Right forelimb (tissue), 1 donor: Measurements from ENCODE around the gene MED10.

ENCODE experiments used
- DNase-seq: peaks from one replicate; pipeline ENCODE4 v3.0.0-alpha.2; 2018

MED10 gene

GRCh38 chr5:6348476-6349000 is 29.8 kb downstream of the MED10 start:
- DNase-seq: no peak

DNA sequence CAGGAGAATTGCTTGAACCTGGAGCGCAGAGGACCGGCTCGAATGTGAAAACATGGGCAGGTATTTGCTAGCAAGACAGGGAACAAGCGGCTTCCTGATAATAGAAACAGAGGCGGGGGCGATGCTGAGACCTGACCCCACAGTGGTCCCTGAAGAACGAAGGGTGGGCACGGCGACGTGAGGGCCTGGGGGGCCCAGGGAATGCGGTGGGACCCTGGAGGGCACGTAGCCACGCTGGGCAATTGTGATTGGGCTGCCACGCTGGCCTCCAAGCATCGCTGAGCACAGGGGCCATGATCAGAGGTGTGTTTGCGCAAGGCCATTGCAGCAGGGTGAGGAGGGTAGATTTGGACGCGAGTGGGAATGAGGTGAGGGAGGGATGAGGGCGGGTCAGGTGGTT is 30.7 kb downstream of the MED10 start:
- no peak for DNase-seq

- DNase-seq: no peak
Measured at GRCh38 chr5:6347165-6347564, 31.2 kb downstream of the MED10 start.

GRCh38 chr5:6344593-6344989 is 33.8 kb downstream of the MED10 start:
- no peak for DNase-seq

- no peak for DNase-seq
Measured at GRCh38 chr5:6343951-6344592, 34.3 kb downstream of the MED10 start.

DNA sequence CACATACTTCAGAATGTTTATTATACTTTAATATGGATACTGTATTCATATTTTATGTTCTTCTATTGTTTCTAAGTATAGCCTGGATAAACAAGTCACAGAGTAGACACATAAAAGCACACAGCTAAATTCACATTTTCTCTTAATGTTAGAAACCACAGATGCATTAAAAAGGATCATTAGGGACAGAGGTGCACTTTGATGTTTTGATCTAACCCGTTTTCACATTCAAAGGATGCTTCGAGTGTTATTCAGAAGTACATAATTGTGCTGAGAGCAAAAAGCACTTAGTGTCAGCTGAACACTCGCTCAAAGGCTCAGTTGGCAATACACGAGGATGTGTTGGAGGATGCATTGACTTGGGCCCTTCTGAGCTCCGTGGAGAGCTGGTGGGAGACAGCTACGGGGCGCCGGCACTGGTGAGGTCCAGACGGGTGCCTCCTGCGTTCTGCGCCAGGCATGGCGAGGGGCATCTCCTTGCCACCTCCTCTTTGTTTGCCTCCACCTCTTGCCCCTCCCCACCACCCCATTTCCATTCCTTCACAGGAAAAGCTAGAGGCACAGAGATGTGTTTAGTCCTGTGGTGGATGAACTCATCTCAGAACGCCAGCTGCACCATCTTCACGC is 35.5 kb downstream of the MED10 start:
- DNase-seq: no peak

DNA sequence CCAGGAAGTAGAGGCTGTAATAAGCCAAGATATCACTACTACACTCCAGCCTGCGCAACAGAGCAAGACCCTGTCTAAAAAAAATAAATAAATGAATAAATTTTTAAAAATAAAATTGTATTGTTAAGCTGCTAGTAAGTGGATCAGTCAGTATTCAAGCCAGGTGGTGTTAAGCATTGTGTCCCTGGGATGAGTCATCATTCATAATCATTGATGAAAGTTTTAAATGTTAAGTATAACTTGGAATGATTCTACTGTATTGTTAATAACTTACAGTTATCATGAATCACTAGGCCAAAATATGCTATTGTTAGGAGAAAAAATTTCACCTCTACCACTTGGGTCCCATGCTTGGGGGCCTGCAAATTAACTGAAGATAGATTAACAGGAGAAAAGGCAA is 38.2 kb downstream of the MED10 start:
- no peak for DNase-seq

GRCh38 chr5:6338871-6339270 is 39.5 kb downstream of the MED10 start:
- DNase-seq: no peak

DNA sequence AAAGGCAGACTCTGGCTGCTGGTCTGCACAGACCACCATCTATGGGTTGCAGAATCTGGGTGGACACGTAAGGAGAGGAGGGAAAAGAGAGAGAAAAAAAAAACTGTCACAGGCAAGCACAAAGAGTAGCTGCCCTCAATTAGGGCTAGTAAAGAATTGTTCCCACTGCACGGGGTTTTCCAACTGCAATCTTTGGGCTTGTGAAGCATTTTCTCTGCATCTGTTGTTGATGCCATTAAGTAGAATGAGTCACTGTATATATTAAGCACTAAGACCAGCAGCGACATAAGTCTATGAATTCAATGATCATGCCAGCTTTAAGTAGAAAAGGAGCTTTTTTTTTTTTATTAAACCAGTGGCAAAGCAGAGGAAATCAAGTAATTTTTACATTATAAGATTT is 40.2 kb downstream of the MED10 start:
- no peak for DNase-seq

GRCh38 chr5:6333182-6333905 is 45.0 kb downstream of the MED10 start:
- no peak for DNase-seq

DNA sequence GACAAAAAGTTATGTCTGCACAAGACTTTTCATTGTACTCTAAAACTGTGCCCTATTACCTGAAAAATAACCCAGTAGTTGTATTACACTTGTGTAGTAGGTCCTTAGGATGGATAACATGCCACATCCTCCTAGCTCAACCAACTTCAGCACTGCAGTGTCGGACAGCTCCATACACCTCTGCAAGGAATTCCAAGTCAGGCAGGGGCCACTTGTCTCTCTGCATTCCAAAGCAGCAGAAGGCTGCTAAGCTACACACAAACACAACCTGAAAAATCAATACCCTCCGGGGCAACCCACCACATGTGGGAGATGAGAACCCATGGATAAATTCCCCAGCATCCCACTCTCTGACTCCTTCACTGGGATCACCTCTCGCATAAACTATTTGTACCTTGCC is 50.2 kb downstream of the MED10 start:
- DNase-seq: peak; percentile 54

DNA sequence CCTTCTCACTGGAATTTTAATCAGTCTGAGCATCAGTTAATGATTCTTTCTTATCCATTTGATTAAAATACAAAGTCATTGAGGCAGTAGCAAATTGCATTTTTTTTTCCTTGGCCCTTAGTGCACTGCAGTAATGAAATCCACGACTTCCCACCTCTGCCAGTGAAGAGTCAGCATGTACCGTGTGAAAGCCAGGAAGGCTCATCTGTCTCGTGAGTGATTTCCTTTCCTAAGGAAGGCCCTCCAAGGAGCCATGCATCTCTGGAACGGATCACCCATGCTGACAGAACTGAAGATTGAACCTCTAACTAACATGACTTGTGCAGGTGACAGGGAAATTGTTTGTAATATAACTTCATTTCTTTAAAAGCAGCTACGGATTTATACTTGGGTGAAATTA is 51.6 kb downstream of the MED10 start:
- no peak for DNase-seq

DNA sequence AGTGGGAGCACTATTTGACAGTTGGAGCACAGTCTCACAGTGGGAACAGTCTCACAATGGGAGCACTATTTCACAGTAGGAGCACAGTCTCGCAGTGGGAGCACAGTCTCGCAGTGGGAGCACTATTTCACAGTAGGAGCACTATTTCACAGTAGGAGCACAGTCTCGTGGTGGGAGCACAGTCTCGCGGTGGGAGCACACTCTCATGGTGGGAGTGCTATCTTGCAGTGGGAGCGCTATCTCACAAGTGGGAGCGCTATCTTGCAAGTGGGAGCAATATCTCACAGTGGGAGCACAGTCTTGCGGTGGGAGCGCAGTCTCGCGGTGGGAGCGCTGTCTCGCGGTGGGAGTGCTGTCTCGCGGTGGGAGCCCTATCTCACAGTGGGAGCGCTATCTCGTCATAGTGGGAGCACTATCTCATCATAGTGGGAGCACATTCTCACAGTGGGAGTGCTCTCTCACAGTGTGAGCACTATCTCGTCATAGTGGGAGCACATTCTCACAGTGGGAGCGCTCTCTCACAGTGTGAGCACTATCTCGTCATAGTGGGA is 56.1 kb downstream of the MED10 start:
- DNase-seq: no peak
